Pancreas (tissue), 10 donors: ENCODE results near the gene ABHD12B. TPM values are rescaled to one million over a fixed set of nuclear protein-coding genes. Genes with fewer than 3 reads are reported as not detected.

Source experiments
- ATAC-seq, 4 donors: fragments of 200-7000 bp; cut with Tn5 transposase; one replicate each; pipeline versions ENCODE4 v1.8.0 to v1.9.1; 2020; ENCODE audit warnings: mild to moderate bottlenecking in 4 of 4, moderate library complexity in 4 of 4
- DNase-seq, 6 donors: peaks; one replicate each; pipeline ENCODE4 v3.0.0-alpha.2; 2020
- FAIRE-seq: peaks from 2 replicates; lab custom pipeline; 2012; peaks lifted over from hg19 to GRCh38; lab: Jason Lieb, UNC
- H3K27ac ChIP-seq, 4 donors: fragments of 200-600 bp; sonication (generic); 1 replicate in 3 of 4; 2 replicates in 1 of 4; pipeline versions ENCODE4 v1.5.0 to v1.8.0; 2020
- H3K27me3 ChIP-seq, 4 donors: fragments of 200-600 bp; one replicate each; pipeline ENCODE4 v1.8.0; 2021
- H3K36me3 ChIP-seq, 3 donors: fragments of 200-600 bp; sonication (generic) in 1 of 3; one replicate each; pipeline versions ENCODE4 v1.5.0 to v1.8.0; 2020 to 2021
- H3K4me1 ChIP-seq, 3 donors: fragments of 200-600 bp; one replicate each; pipeline ENCODE4 v1.8.0; 2021
- H3K4me3 ChIP-seq, 4 donors: fragments of 200-600 bp; sonication (generic) in 2 of 4; one replicate each; pipeline versions ENCODE4 v1.5.0 to v1.8.0; 2020 to 2021
- H3K9me3 ChIP-seq, 4 donors: fragments of 200-600 bp; one replicate each; pipeline ENCODE4 v1.8.0; 2021
- WGBS, 2 donors: extraction: QIAGEN DNeasy Blood & Tissue Kit; methylation state at CpG; one replicate each; pipeline ENCODE4 v1.1.7; 2013; 5-methylcytosine and 5-hydroxymethylcytosine counted together
- intact Hi-C, 3 donors: fragments of 100-400 bp; cut with DNase I; formaldehyde crosslinking; loops; one replicate each; pipeline versions ENCODE4 v1.11.1 to v1.14.2; 2022
- polyA plus RNA-seq, 2 donors: library from polyadenylated mRNA; stranded (reverse); fragments of 200-250 nt; gene quantifications; one replicate each; pipeline ENCODE4 v1.2.3, GENCODE V29; 2013
- total RNA-seq, 6 donors: library from RNA; stranded (reverse); fragmentation: NEBNext Ultra II Directional in 4 of 6; extraction: Animal tissue kit (Norgen Biotek cat#: 25700) in 4 of 6; gene quantifications; one replicate each; pipeline versions ENCODE4 v1.2.1 to v1.2.4, GENCODE V29; 2021 to 2023
- TF ChIP-seq, protein P1 (sequence below), 4 donors: fragments of 200-600 bp; sonication (generic) in 3 of 4; IDR thresholded peaks; one replicate each; pipeline versions ENCODE4 v1.5.0 to v1.8.0; 2021; ENCODE audit warnings: antibody characterized with exemption in 4 of 4
- donor health status: healthy with polysubstance abuse.
- donor health status: DM: no; HTN: no; CAD: no; lungs with moderate emphysema.
- donor health status: DM: no; HTN: no; CAD: no.
- donor health status: control.
- donor health status: control.
- donor health status: Bipolar disorder and iron deficiency.
- donor health status: DM: yes; HTN: yes; CAD: no.
- donor health status: DM: no; HTN: no; CAD: no.
- donor health status: DM: no; HTN: no; CAD: no.
- donor health status: DM: yes; HTN: yes; CAD: no.

Gene ABHD12B
- total and polyA plus RNA-seq, 8 donors = 0.16 TPM; not detected in 7

DNA sequence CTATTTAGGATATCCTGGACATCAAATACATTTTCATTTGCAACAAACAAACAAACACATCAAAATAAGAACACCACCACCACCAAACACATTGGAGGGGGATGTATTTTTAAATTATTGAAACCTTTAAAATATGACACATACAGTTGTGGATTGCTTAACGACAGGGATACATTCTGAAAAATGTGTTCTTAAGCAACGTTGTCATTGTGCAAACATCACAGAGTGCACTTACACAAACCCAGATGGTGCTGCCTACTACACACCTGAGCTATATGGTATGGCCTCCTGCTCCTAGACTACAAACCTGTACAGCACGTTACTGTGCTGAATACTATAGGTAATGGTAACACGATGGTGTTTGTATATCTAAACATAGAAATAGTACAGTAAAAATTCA is 53.0 kb downstream of the ABHD12B start:
- ATAC-seq (no peak), FAIRE-seq (no peak), DNase-seq (no peak)
- Histone ChIP-seq H3K9me3 (no peaks in the 10 kb centered on the region), H3K27ac (no peak overlapping the region), H3K4me3 (no peak overlapping the region), H3K27me3 (no peaks in the 10 kb centered on the region), H3K36me3 (no peaks in the 10 kb centered on the region), H3K4me1 (no peaks in the 10 kb centered on the region)
- WGBS, 2 donors = 55 to 65% methylated on average over 4 of the region's 4 CpGs
- intact Hi-C loops = no loop called here
- TF ChIP-seq, protein P1, sequence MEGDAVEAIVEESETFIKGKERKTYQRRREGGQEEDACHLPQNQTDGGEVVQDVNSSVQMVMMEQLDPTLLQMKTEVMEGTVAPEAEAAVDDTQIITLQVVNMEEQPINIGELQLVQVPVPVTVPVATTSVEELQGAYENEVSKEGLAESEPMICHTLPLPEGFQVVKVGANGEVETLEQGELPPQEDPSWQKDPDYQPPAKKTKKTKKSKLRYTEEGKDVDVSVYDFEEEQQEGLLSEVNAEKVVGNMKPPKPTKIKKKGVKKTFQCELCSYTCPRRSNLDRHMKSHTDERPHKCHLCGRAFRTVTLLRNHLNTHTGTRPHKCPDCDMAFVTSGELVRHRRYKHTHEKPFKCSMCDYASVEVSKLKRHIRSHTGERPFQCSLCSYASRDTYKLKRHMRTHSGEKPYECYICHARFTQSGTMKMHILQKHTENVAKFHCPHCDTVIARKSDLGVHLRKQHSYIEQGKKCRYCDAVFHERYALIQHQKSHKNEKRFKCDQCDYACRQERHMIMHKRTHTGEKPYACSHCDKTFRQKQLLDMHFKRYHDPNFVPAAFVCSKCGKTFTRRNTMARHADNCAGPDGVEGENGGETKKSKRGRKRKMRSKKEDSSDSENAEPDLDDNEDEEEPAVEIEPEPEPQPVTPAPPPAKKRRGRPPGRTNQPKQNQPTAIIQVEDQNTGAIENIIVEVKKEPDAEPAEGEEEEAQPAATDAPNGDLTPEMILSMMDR (IDR thresholded peaks at IDR 0.05) = no peak

DNA sequence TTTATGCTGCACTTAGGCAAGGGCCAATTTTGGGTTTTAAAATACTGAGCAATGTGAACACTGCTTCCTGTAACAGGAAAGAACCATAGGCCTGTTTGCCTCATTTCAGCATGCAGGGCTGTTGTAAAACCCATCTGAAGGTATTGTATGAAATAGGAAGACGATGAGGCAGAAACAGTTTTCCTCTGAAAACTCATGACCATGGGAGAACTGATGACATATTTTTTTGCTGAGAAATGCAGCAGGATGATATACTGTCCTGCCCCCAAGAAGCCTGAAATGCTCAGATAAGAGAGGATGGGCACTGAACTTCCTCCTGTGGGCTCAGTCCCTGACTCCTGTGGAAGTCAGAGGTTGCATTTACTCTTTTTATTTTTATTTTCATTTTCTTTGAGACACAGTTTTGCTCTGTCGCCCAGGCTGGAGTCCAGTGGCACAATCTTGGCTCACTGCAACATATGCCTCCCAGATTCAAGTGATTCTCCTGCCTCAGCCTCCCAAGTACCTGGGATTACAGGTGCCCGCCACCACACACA is 55.1 kb downstream of the ABHD12B start:
- no peaks in the 10 kb centered on the region for H3K9me3 ChIP-seq
- H3K36me3 ChIP-seq = no peaks in the 10 kb centered on the region
- FAIRE-seq (no peak), ATAC-seq (peak in 2 of 4 donors; percentile 53 to 55), DNase-seq (no peak)
- H3K27ac ChIP-seq = peak overlapping the region in 1 of 4 donors; percentile 5
- TF ChIP-seq, protein P1 (IDR thresholded peaks at IDR 0.05) = no peak
- H3K4me3 ChIP-seq = no peak overlapping the region
- peaks cover 0 to under 1% (median 0%) of the 10 kb centered on the region in 3 donors for H3K4me1 ChIP-seq
- 84 to 85% methylated on average over 3 of the region's 3 CpGs for WGBS, 2 donors
- intact Hi-C loops = no loop called here
- no peaks in the 10 kb centered on the region for H3K27me3 ChIP-seq

DNA sequence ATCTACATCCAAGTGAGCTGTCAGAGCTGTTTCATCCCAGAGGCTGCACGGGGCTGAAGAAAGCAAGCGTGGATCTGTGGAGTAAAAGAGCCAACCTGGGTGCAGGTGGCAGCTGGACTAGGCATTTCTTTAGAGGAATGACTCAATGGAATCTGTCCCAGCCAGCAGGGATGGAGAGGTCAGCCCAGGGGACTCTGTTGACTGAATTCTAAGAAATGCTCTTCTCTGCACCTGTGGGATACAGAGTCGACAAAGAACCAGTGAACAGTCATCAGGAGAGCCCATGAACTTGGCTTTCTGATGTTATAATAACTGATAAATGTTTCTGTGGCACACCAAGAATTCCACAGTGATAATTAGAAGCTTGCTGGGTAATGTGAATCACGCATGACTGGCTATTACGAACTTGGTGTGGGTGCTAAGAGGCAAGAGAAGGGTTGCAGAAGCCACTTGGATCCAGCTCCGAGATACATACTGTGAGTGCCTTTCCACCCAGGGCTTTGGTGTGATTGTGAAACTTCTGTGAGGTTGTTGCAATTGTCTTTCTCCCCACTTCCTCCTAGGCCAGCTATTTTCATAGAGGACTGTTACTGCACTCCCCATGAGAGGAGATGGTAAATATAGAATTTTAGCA is 56.3 kb downstream of the ABHD12B start:
- no peaks in the 10 kb centered on the region for H3K36me3 ChIP-seq
- no peaks in the 10 kb centered on the region for H3K9me3 ChIP-seq
- no peaks in the 10 kb centered on the region for H3K27me3 ChIP-seq
- no peak for DNase-seq
- TF ChIP-seq, protein P1 (IDR thresholded peaks at IDR 0.05) = no peak
- no peak for FAIRE-seq
- H3K4me1 ChIP-seq = peaks cover 0 to 3% (median 0%) of the 10 kb centered on the region in 3 donors
- intact Hi-C loops = no loop called here
- WGBS, 2 donors = 92 to 94% methylated on average over 6 of the region's 6 CpGs
- H3K27ac ChIP-seq = no peak overlapping the region
- H3K4me3 ChIP-seq = no peak overlapping the region
- ATAC-seq = peak in 2 of 4 donors; percentile 71 to 79

DNA sequence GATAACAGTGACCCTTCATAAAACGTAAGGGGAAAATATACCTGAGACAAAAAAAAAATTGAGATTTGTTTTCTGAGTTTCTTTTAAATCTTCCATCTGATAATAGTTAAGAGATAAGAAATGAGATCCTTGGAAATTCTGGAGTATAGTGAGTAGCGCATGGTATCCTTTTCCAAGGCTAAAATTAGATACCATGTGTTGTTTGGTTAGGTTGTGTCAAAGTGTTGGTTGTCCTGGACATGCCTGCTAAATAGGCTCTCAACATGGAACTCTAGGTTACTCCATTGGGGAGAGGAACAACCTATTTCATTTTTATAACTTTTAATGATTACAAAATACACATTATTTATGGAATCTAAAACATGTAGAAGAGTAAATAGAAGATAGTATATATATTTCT is 57.7 kb downstream of the ABHD12B start:
- 62 to 87% methylated on average over 2 of the region's 2 CpGs for WGBS, 2 donors
- peaks cover 0 to 3% (median 0%) of the 10 kb centered on the region in 3 donors for H3K4me1 ChIP-seq
- no peaks in the 10 kb centered on the region for H3K9me3 ChIP-seq
- H3K36me3 ChIP-seq = no peaks in the 10 kb centered on the region
- H3K4me3 ChIP-seq = no peak overlapping the region
- FAIRE-seq = no peak
- no peak for DNase-seq
- H3K27me3 ChIP-seq = no peaks in the 10 kb centered on the region
- TF ChIP-seq, protein P1 (IDR thresholded peaks at IDR 0.05) = no peak
- H3K27ac ChIP-seq = no peak overlapping the region
- intact Hi-C loops = no loop called here
- ATAC-seq = no peak

DNA sequence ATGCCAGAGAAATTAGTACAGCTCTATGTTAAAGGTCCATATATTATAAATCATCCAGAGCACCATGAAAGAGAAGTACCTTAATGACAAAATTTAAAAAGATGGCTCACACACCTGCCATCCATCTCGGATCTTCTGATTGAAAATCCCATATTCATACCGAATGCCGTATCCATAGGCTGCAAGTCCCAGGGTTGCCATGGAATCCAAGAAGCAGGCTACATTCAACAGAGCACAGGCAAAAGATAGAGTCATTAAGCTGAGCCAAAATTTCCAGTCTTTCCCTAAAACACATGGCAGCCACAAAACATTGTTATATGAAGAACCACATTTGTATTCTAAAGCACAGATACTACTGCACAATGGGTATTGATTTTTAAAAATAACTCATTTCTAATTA is 59.7 kb downstream of the ABHD12B start:
- no peak overlapping the region for H3K27ac ChIP-seq
- ATAC-seq = no peak
- DNase-seq = no peak
- FAIRE-seq = no peak
- H3K36me3 ChIP-seq = no peaks in the 10 kb centered on the region
- no peaks in the 10 kb centered on the region for H3K9me3 ChIP-seq
- peaks cover 0 to 3% (median 0%) of the 10 kb centered on the region in 3 donors for H3K4me1 ChIP-seq
- WGBS, 2 donors = 91 to 97% methylated on average over 3 of the region's 3 CpGs
- TF ChIP-seq, protein P1 (IDR thresholded peaks at IDR 0.05) = no peak
- no peak overlapping the region for H3K4me3 ChIP-seq
- intact Hi-C loops = no loop called here
- H3K27me3 ChIP-seq = no peaks in the 10 kb centered on the region
